PC-3 (cell line): Measurements from ENCODE around the gene EFHC2. TPM values are rescaled to one million over a fixed set of nuclear protein-coding genes. Genes with fewer than 3 reads are reported as not detected.

Source experiments
- ATAC-seq: fragments of 200-7000 bp; cut with Tn5 transposase; 2 replicates; pipeline ENCODE4 v1.9.1; 2020; ENCODE audit warnings: mild to moderate bottlenecking, moderate library complexity
- BruUV-seq: library from RNA; stranded (reverse); fragments of 400-500 nt; replicated peaks from 2 replicates; lab custom pipeline; 2021; lab: Mats Ljungman, UMichigan
- CTCF ChIA-PET: fragments of 300-600 bp; sonication (Branson Sonifier 250); formaldehyde crosslinking; loops from one replicate; lab custom pipeline; 2022; ENCODE audit warnings: antibody characterized with exemption; lab: Charles Lee
- POLR2A ChIA-PET: fragments of 300-600 bp; sonication (Branson Sonifier 250); formaldehyde crosslinking; loops from one replicate; lab custom pipeline; 2022; ENCODE audit warnings: antibody characterized with exemption; ENCODE audit not compliant: unreplicated experiment; lab: Charles Lee
- DNase-seq: peaks from one replicate; pipeline ENCODE4 v3.0.0-alpha.2; 2015
- H2AFZ ChIP-seq: fragments of 300-600 bp; sonication (generic); 2 replicates; pipeline ENCODE4 v1.6.0; 2016; ENCODE audit warnings: antibody characterized with exemption, low read length
- H3F3A ChIP-seq: fragments of 300-600 bp; sonication (generic); one replicate; pipeline ENCODE4 v1.6.0; 2017; ENCODE audit warnings: antibody characterized with exemption, low read length, control low read depth, mild to moderate bottlenecking; ENCODE audit not compliant: unreplicated experiment
- H3K27ac ChIP-seq: fragments of 300-600 bp; sonication (generic); 2 replicates; pipeline ENCODE4 v1.5.1; 2016; ENCODE audit warnings: mild to moderate bottlenecking, low read length
- H3K27me3 ChIP-seq: fragments of 300-600 bp; sonication (generic); 2 replicates; pipeline ENCODE4 v1.6.1; 2016; ENCODE audit warnings: low read length, mixed read lengths
- H3K36me3 ChIP-seq: fragments of 300-600 bp; sonication (generic); 2 replicates; pipeline ENCODE4 v1.6.1; 2016; ENCODE audit warnings: low read depth, mixed run types, low read length, mixed read lengths
- H3K4me1 ChIP-seq: fragments of 300-600 bp; sonication (generic); 2 replicates; pipeline ENCODE4 v1.5.1; 2016; ENCODE audit warnings: low read length; ENCODE audit not compliant: insufficient read depth
- H3K4me2 ChIP-seq: fragments of 300-600 bp; sonication (generic); 2 replicates; pipeline ENCODE4 v1.6.0; 2016; ENCODE audit warnings: low read length
- H3K4me3 ChIP-seq: fragments of 300-600 bp; sonication (generic); 2 replicates; pipeline ENCODE4 v1.5.1; 2016; ENCODE audit warnings: mild to moderate bottlenecking, low read length, mixed read lengths
- H3K79me2 ChIP-seq: fragments of 300-600 bp; sonication (generic); 2 replicates; pipeline ENCODE4 v1.6.1; 2017; ENCODE audit warnings: low read length, mixed read lengths
- H3K9ac ChIP-seq: fragments of 300-600 bp; sonication (generic); 2 replicates; pipeline ENCODE4 v1.6.0; 2016; ENCODE audit warnings: mild to moderate bottlenecking, low read length
- H3K9me2 ChIP-seq: fragments of 300-600 bp; sonication (generic); replicated peaks from 2 replicates; pipeline ENCODE4 v1.6.1; 2016; ENCODE audit warnings: mixed run types, low read length, mixed read lengths
- H3K9me3 ChIP-seq: fragments of 300-600 bp; sonication (generic); 2 replicates; pipeline ENCODE4 v1.6.1; 2016; ENCODE audit warnings: low read length, mixed read lengths
- H4K20me1 ChIP-seq: fragments of 300-600 bp; sonication (generic); 2 replicates; pipeline ENCODE4 v1.6.1; 2016; ENCODE audit warnings: low read length, mixed read lengths
- CTCF ChIP-seq: fragments of 300-600 bp; sonication (generic); conservative IDR thresholded peaks from 2 replicates; pipeline ENCODE4 v1.5.1; 2017; ENCODE audit warnings: antibody characterized with exemption, low read depth, mild to moderate bottlenecking, low read length
- EZH2 ChIP-seq: fragments of 300-600 bp; sonication (generic); IDR thresholded peaks from one replicate; pipeline ENCODE4 v1.6.1; 2017; ENCODE audit warnings: antibody characterized with exemption, mild to moderate bottlenecking, low read length; ENCODE audit not compliant: unreplicated experiment
- EZH2phosphoT487 ChIP-seq: fragments of 300-600 bp; sonication (generic); IDR thresholded peaks from 2 replicates; pipeline ENCODE4 v1.6.1; 2018; ENCODE audit warnings: mild to moderate bottlenecking, antibody characterized with exemption, low read length, borderline replicate concordance
- intact Hi-C: fragments of 100-400 bp; cut with micrococcal nuclease; formaldehyde crosslinking; loops from 2 replicates; pipeline ENCODE4 v1.9.0; 2023
- total RNA-seq: library from RNA; depleted of rRNA; stranded (reverse); fragments of >200 nt; gene quantifications from 2 replicates; pipeline ENCODE4 v1.2.3, GENCODE V29; 2014

The EFHC2 gene
- total RNA-seq, 1 experiment from 2014 or later: 0.40 TPM

- H3K9me3 ChIP-seq: no peaks in the 10 kb centered on the region
- no peaks in the 10 kb centered on the region for H3K36me3 ChIP-seq
- H3K4me2 ChIP-seq: no peak overlapping the region
- TF ChIP-seq EZH2phosphoT487: no peak
- no peak for TF ChIP-seq CTCF
- TF ChIP-seq EZH2: no peak
- no peaks in the 10 kb centered on the region for H3K9me2 ChIP-seq
- DNase-seq (no peak), ATAC-seq (no peak)
- H3F3A ChIP-seq: no peaks in the 10 kb centered on the region
- no peaks in the 10 kb centered on the region for H4K20me1 ChIP-seq
- BruUV-seq: no TSS peak
- no peak overlapping the region for H3K9ac ChIP-seq
- H3K27ac ChIP-seq: no peak overlapping the region
- CTCF ChIA-PET: no interaction called here
- H3K79me2 ChIP-seq: no peaks in the 10 kb centered on the region
- no peaks in the 10 kb centered on the region for H3K4me1 ChIP-seq
- POLR2A ChIA-PET: no interaction called here
- H3K27me3 ChIP-seq: no peaks in the 10 kb centered on the region
- no peak overlapping the region for H2AFZ ChIP-seq
- intact Hi-C loops: no loop called here
- H3K4me3 ChIP-seq: no peak overlapping the region
These were observed 6.1 kb upstream of the EFHC2 start for GRCh38 chrX:44349561-44349960.

GRCh38 chrX:44344687-44345086, 1.2 kb upstream of the EFHC2 start:
- Histone ChIP-seq H3K27me3 (no peaks in the 10 kb centered on the region), H3K9me3 (no peaks in the 10 kb centered on the region), H3K4me2 (no peak overlapping the region), H3K79me2 (no peaks in the 10 kb centered on the region), H2AFZ (no peak overlapping the region), H3K27ac (no peak overlapping the region), H3K4me3 (no peak overlapping the region), H3K36me3 (no peaks in the 10 kb centered on the region), H3F3A (no peaks in the 10 kb centered on the region), H3K4me1 (peaks cover 4% of the 10 kb centered on the region; the same call in 1 of the 2 replicates), H3K9me2 (no peaks in the 10 kb centered on the region), H4K20me1 (no peaks in the 10 kb centered on the region), H3K9ac (no peak overlapping the region)
- BruUV-seq: no TSS peak
- TF ChIP-seq EZH2phosphoT487 (no peak), EZH2 (no peak), CTCF (no peak)
- ChIA-PET POLR2A (no interaction called here), CTCF (no interaction called here)
- no peak for ATAC-seq
- intact Hi-C loops: no loop called here
- no peak for DNase-seq

- ChIA-PET POLR2A (no interaction called here), CTCF (no interaction called here)
- no peaks in the 10 kb centered on the region for H3K9me2 ChIP-seq
- intact Hi-C loops: no loop called here
- no peaks in the 10 kb centered on the region for H4K20me1 ChIP-seq
- H3K36me3 ChIP-seq: no peaks in the 10 kb centered on the region
- H3K79me2 ChIP-seq: no peaks in the 10 kb centered on the region
- BruUV-seq: no TSS peak
- H3K9me3 ChIP-seq: no peaks in the 10 kb centered on the region
- H3K9ac ChIP-seq: no peak overlapping the region
- H2AFZ ChIP-seq: peak overlapping the region; percentile 96; the same call in 1 of the 2 replicates
- peak overlapping the region; percentile 85; the same call in 1 of the 2 replicates for H3K4me2 ChIP-seq
- DNase-seq (no peak), ATAC-seq (no peak)
- no peaks in the 10 kb centered on the region for H3K27me3 ChIP-seq
- no peak for TF ChIP-seq EZH2
- TF ChIP-seq EZH2phosphoT487: no peak
- no peak for TF ChIP-seq CTCF
- H3F3A ChIP-seq: no peaks in the 10 kb centered on the region
- no peak overlapping the region for H3K27ac ChIP-seq
- H3K4me3 ChIP-seq: no peak overlapping the region
- H3K4me1 ChIP-seq: peaks cover 4% of the 10 kb centered on the region; the same call in 1 of the 2 replicates
These were observed 722 bp upstream of the EFHC2 start for GRCh38 chrX:44344194-44344593.
